Suprapubic skin (tissue), 4 donors: ENCODE measurements around the gene ZNF184. TPM values are rescaled to one million over a fixed set of nuclear protein-coding genes. Genes with fewer than 3 reads are reported as not detected.

Source experiments
- DNase-seq, 2 donors: peaks; one replicate each; pipeline ENCODE4 v3.0.0-alpha.2; 2019; ENCODE audit warnings: low spot score in 2 of 2
- H3K27ac ChIP-seq: fragments of 200-600 bp; sonication (generic); one replicate; pipeline ENCODE4 v1.5.1; 2019
- H3K27me3 ChIP-seq: fragments of 200-600 bp; sonication (generic); one replicate; pipeline ENCODE4 v1.5.1; 2019
- H3K36me3 ChIP-seq: fragments of 200-600 bp; sonication (generic); one replicate; pipeline ENCODE4 v1.5.1; 2019
- H3K4me1 ChIP-seq: fragments of 200-600 bp; sonication (generic); one replicate; pipeline ENCODE4 v1.5.1; 2019
- H3K4me3 ChIP-seq: fragments of 200-600 bp; sonication (generic); one replicate; pipeline ENCODE4 v1.5.1; 2019; ENCODE audit warnings: mild to moderate bottlenecking
- H3K9me3 ChIP-seq: fragments of 200-600 bp; sonication (generic); one replicate; pipeline ENCODE4 v1.5.1; 2019
- CTCF ChIP-seq, 2 donors: fragments of 200-600 bp in 1 of 2; fragments of 450-650 bp in 1 of 2; sonication (generic) in 1 of 2; IDR thresholded peaks; one replicate each; pipeline ENCODE4 v1.5.1; 2016 to 2019; ENCODE audit warnings: antibody characterized with exemption in 2 of 2, mild to moderate bottlenecking in 1 of 2, moderate library complexity in 1 of 2
- EP300 ChIP-seq: sonication (generic); formaldehyde crosslinking; IDR thresholded peaks from one replicate; pipeline ENCODE4 v1.6.1; 2017; ENCODE audit warnings: antibody characterized with exemption
- POLR2A ChIP-seq, 2 donors: fragments of 450-650 bp; IDR thresholded peaks; one replicate each; pipeline ENCODE4 v1.6.1; 2017; ENCODE audit warnings: antibody characterized with exemption in 2 of 2, mild to moderate bottlenecking in 2 of 2, moderate library complexity in 2 of 2
- POLR2AphosphoS5 ChIP-seq, 3 donors: sonication (generic); formaldehyde crosslinking; IDR thresholded peaks; one replicate each; pipeline ENCODE4 v1.6.1; 2017; ENCODE audit warnings: antibody characterized with exemption in 3 of 3
- WGBS: methylation state at CpG from one replicate; pipeline ENCODE4 v1.1.5; 2018; 5-methylcytosine and 5-hydroxymethylcytosine counted together
- total RNA-seq, 4 donors: library from RNA; depleted of rRNA; stranded (reverse); fragments of >200 nt; gene quantifications; one replicate each; pipeline ENCODE4 v1.1.0, GENCODE V29; 2016

ZNF184 gene
- total RNA-seq, 4 donors from 2014 or later, result 6.3 to 14.2 (median 10.5) TPM

- H3K27ac ChIP-seq, result no peak overlapping the region
- no peak for DNase-seq
- TF ChIP-seq CTCF (IDR thresholded peaks at IDR 0.05) (no peak), EP300 (no peak), POLR2AphosphoS5 (IDR thresholded peaks at IDR 0.05) (no peak), POLR2A (IDR thresholded peaks at IDR 0.05) (no peak)
- H3K4me1 ChIP-seq, result peaks cover 22% of the 10 kb centered on the region
- 40% methylated on average over 28 of the region's 28 CpGs for WGBS
- peaks cover 57% of the 10 kb centered on the region for H3K27me3 ChIP-seq
- H3K9me3 ChIP-seq, result no peaks in the 10 kb centered on the region
- no peaks in the 10 kb centered on the region for H3K36me3 ChIP-seq
- peak overlapping the region; percentile 24 for H3K4me3 ChIP-seq
These were observed 42.1 kb upstream of the ZNF184 start for GRCh38 chr6:27514906-27515495.

DNA sequence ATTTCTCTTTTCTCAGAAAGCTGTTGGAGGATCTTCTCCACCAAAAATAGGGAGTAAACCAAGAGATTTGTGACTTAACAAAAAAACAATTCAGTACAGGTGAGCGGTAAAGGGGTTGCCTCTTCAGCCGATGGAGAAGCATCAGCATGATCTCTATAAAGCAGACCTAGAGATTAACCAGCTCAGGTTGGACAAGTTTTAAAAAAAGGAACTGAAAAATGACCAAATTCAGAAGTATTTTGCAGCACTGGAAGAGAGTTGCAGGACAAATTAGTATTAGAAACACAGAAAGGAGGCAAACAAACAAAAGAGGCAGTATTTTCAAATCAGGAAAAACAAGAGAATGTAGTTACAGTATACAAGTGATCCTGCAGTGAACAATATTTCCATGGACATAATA lies 39.6 kb upstream of the ZNF184 start:
- H3K9me3 ChIP-seq, result no peaks in the 10 kb centered on the region
- TF ChIP-seq POLR2A (IDR thresholded peaks at IDR 0.05) (no peak), POLR2AphosphoS5 (IDR thresholded peaks at IDR 0.05) (no peak), EP300 (no peak)
- no peak for DNase-seq
- peaks cover 68% of the 10 kb centered on the region for H3K27me3 ChIP-seq
- peaks cover 11% of the 10 kb centered on the region for H3K4me1 ChIP-seq
- no peak overlapping the region for H3K4me3 ChIP-seq
- no peak overlapping the region for H3K27ac ChIP-seq
- H3K36me3 ChIP-seq, result no peaks in the 10 kb centered on the region
- 89% methylated on average over 2 of the region's 2 CpGs for WGBS

DNA sequence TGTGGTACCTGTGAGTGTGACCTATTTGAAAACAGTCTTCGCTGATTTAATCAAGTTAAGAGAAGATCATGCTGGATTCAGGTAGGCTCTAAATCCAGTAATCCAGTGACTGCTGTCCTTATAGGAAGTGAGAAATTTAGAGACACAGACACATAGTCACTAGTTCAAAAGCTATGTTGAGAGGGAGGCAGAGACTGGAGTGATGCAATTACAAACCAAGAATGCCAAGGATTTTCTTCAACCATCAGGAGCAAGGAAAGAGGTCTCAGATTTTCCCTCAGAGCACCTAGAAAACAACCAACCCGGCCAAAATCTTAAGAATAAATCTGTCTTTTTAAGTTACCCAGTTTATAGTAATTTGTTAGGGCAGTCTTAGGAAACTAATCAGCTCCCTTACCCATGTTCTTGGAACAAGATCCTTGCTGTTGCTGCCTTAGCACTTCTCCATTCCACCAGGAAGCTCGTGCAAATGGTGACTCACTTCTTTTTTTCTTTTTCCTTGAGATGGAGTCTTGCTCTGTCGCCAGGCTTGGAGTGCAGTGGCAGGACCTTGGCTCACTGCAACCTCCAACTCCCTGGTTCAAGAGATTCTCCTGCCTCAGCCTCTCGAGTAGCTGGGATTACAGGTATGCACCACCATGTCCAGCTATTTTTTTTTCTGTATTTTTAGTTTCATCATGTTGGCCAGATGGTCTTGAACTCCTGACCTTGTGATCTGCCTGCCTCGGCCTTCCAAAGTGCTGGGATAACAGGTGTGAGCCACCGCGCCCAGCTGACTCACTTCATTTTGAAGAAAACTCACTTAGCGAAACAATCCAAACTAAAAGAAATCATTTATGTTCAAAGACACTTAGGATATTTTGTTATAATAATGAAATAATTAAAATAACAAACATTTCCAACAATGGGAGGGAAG lies 34.4 kb upstream of the ZNF184 start:
- no peaks in the 10 kb centered on the region for H3K36me3 ChIP-seq
- peaks cover 36% of the 10 kb centered on the region for H3K27me3 ChIP-seq
- H3K9me3 ChIP-seq, result no peaks in the 10 kb centered on the region
- no peak for TF ChIP-seq CTCF (IDR thresholded peaks at IDR 0.05)
- TF ChIP-seq POLR2A (IDR thresholded peaks at IDR 0.05), result no peak
- TF ChIP-seq EP300, result no peak
- TF ChIP-seq POLR2AphosphoS5 (IDR thresholded peaks at IDR 0.05), result no peak
- WGBS, result 87% methylated on average over 9 of the region's 9 CpGs
- H3K4me3 ChIP-seq, result no peak overlapping the region
- H3K4me1 ChIP-seq, result peaks cover 16% of the 10 kb centered on the region
- H3K27ac ChIP-seq, result no peak overlapping the region
- no peak for DNase-seq

DNA sequence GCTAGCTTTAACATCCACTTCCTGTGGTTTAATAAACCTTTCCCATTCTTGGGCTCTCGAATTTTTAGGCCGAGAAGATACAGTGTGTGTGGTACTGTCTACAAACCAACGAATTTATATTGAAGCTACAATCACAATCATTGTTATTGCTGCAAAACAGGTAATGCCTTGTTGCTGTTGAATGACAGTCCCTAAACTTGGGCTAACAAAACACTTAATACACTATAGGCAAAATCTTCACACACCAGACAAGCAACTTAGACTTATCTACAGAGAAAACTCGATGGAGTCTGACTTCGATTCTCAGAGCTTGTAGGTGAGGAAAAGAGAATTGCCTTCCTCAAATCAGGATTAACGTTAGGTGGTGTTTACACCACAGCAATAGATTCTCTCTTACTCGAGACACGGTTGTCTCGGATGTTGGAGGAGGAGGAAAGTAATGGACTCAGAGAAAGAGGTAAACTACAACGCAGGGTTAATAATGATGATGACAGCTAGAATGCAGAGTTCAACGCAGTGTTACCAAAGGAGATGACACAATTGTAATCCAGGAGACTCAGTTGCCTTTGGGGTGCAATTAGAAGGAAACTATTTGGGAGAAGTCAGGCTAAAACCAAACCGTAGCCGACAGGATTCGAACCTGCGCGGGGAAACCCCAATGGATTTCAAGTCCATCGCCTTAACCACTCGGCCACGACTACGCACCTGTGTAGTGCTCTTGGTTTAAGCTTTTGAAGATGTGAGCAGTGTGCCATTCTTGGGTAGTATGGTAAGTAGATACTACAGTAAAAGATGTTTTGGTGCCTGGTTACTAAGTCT lies 32.5 kb upstream of the ZNF184 start:
- H3K27ac ChIP-seq, result no peak overlapping the region
- no peak for TF ChIP-seq EP300
- no peak for TF ChIP-seq POLR2AphosphoS5 (IDR thresholded peaks at IDR 0.05)
- TF ChIP-seq CTCF (IDR thresholded peaks at IDR 0.05), result no peak
- TF ChIP-seq POLR2A (IDR thresholded peaks at IDR 0.05), result no peak
- WGBS, result 31% methylated on average over 20 of the region's 20 CpGs
- no peak for DNase-seq
- peaks cover 33% of the 10 kb centered on the region for H3K27me3 ChIP-seq
- no peak overlapping the region for H3K4me3 ChIP-seq
- no peaks in the 10 kb centered on the region for H3K9me3 ChIP-seq
- no peaks in the 10 kb centered on the region for H3K36me3 ChIP-seq
- H3K4me1 ChIP-seq, result peaks cover 19% of the 10 kb centered on the region

- no peaks in the 10 kb centered on the region for H3K36me3 ChIP-seq
- H3K27me3 ChIP-seq, result peaks cover 36% of the 10 kb centered on the region
- 7% methylated on average over 21 of the region's 21 CpGs for WGBS
- no peak overlapping the region for H3K27ac ChIP-seq
- H3K4me3 ChIP-seq, result peak overlapping the region; percentile 46
- peak in 1 of 2 donors; percentile 74 for DNase-seq
- H3K9me3 ChIP-seq, result no peaks in the 10 kb centered on the region
- TF ChIP-seq POLR2A (IDR thresholded peaks at IDR 0.05) (no peak), CTCF (IDR thresholded peaks at IDR 0.05) (no peak), POLR2AphosphoS5 (IDR thresholded peaks at IDR 0.05) (no peak), EP300 (no peak)
- H3K4me1 ChIP-seq, result peaks cover 19% of the 10 kb centered on the region
These were observed 30.6 kb upstream of the ZNF184 start for GRCh38 chr6:27503436-27504030.
